GM06990 (cell line): ENCODE measurements around the gene LENG1.
"Not testable (repeated sequence)": the region's sequence is repeated elsewhere in the genome, so short reads cannot be mapped to it uniquely, and the experiment has no call there.

ENCODE experiments used
- DNase-seq: peaks from one replicate; pipeline ENCODE4 v3.0.0-alpha.2; 2011; ENCODE audit not compliant: insufficient read length; ENCODE audit errors: extremely low read depth
- H3K27me3 ChIP-seq: replicated peaks from 2 replicates; pipeline ENCODE4 v1.6.0; 2011; ENCODE audit warnings: low read length; ENCODE audit not compliant: control insufficient read depth, insufficient read depth
- H3K36me3 ChIP-seq: 2 replicates; pipeline ENCODE4 v1.5.1; 2011; ENCODE audit warnings: low read length; ENCODE audit not compliant: control insufficient read depth, insufficient read depth
- H3K4me3 ChIP-seq: replicated peaks from 2 replicates; pipeline ENCODE4 v1.5.1; 2011; ENCODE audit warnings: low read depth, mild to moderate bottlenecking, control low read depth, low read length
- TF ChIP-seq, protein P1 (sequence below): IDR thresholded peaks from 2 replicates; pipeline ENCODE4 v1.5.1; 2011; ENCODE audit warnings: low read length, control low read depth, mild to moderate bottlenecking, inconsistent platforms; ENCODE audit not compliant: insufficient read depth, poor library complexity, severe bottlenecking

Gene LENG1

DNA sequence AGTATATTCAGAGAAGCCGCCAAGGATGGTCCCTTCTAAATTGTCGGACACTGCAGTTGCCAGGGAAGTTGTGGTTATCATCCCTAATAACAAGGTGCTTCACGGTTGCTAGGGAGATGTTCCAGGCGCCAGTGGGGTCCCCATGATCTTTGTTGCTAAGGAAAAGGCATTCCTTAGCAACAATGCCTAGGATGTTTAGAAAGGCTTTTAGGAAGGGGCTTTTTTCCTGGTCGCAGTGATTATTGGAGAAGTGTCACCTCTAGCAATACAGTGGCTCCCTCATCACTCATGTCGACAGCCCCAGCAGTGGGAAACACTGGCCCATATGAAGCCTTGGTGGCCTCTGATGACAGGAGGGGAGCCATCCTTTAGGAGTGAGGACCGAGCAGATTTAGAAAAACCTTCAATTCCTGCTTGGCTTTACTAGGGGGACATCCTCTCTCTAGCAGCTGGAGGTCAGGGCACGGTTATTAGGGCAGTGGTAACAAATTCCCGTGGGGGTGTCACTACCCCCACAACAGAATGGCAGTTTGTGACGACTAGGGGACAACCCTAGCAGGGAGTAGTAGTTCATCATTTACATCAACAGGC, 19.8 kb upstream of the LENG1 start:
- Histone ChIP-seq H3K36me3 (peaks cover 3% of the 10 kb centered on the region), H3K4me3 (no peak overlapping the region), H3K27me3 (no peaks in the 10 kb centered on the region)
- DNase-seq = no peak
- TF ChIP-seq, protein P1, sequence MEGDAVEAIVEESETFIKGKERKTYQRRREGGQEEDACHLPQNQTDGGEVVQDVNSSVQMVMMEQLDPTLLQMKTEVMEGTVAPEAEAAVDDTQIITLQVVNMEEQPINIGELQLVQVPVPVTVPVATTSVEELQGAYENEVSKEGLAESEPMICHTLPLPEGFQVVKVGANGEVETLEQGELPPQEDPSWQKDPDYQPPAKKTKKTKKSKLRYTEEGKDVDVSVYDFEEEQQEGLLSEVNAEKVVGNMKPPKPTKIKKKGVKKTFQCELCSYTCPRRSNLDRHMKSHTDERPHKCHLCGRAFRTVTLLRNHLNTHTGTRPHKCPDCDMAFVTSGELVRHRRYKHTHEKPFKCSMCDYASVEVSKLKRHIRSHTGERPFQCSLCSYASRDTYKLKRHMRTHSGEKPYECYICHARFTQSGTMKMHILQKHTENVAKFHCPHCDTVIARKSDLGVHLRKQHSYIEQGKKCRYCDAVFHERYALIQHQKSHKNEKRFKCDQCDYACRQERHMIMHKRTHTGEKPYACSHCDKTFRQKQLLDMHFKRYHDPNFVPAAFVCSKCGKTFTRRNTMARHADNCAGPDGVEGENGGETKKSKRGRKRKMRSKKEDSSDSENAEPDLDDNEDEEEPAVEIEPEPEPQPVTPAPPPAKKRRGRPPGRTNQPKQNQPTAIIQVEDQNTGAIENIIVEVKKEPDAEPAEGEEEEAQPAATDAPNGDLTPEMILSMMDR = no peak

DNA sequence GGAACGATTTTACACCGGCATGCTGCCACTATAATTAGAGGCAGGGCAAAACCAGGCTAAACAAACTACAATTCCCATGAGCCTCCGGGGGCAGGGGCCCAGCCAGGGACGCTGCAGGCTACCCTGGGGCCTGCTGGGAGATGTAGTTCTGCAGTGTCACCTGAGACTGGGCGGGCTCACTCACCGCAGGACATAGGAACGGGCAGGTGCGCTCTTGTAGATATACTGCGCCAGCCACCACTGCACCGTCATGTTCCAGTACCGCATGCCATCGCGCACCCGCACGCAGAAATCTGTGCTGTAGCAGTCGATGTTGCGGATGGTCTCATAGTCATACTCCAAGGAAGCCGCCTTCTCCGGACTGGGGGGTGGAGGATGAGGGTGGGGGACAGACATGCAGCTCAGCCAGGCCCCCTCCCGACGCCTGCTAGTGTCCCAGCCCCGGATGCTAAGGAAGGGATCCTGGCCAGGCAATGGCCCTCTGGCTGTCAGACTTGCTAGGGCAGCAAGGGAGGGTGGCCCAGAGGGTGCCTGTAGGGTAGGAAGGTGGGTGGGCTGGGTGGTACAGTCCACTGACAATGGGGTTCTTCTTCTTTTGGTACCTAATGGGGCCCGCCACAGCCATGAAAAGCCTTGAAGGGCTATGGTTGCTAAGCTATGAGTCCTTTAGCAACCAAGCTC, 19.2 kb upstream of the LENG1 start:
- Histone ChIP-seq H3K4me3 (no peak overlapping the region), H3K27me3 (no peaks in the 10 kb centered on the region), H3K36me3 (peaks cover 3% of the 10 kb centered on the region)
- TF ChIP-seq, protein P1 = no peak
- no peak for DNase-seq

DNA sequence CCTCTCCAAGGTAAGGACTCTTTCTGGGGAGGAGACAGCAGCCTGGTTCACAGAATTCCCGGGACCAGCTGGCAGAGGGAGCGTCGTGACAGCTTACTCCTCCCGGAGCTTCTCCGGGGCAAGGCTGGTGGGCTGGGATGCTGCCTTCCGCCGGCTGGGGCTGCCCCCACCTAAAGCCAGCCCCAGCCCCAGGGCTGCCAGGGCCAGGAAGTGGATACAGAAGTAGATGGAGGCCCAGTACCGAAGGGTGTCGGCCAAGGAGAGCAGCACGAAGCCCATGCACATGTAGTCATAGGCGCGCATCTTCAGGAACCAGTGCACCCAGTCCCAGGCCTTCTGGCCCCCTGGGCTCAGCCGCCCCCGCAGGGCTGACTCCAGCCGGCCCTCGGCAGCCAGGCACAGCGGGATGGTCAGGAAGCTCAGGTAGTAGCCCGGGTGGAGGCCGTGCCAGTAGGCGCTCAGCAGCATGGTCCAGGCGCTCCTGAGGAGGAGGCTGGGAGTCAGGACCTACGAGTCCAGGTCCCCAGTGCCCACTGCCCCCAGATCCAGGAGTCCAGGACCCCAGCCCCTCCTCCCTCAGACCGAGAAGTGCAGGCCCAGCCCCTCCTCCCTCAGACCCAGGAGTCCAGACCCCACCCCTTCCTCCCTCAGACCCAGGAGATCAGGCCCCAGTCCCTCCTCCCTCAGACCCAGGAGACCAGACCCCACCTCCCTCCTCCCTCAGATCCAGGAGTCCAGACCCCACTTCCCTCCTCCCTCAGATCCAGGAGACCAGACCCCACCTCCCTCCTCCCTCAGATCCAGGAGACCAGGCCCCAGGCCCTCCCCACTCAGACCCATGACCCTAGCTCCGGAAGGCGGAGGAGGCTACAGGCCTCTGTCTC, 14.7 kb upstream of the LENG1 start:
- no peak for DNase-seq
- H3K36me3 ChIP-seq = peaks cover 2% of the 10 kb centered on the region
- TF ChIP-seq, protein P1 = no peak
- no peak overlapping the region for H3K4me3 ChIP-seq
- no peaks in the 10 kb centered on the region for H3K27me3 ChIP-seq

DNA sequence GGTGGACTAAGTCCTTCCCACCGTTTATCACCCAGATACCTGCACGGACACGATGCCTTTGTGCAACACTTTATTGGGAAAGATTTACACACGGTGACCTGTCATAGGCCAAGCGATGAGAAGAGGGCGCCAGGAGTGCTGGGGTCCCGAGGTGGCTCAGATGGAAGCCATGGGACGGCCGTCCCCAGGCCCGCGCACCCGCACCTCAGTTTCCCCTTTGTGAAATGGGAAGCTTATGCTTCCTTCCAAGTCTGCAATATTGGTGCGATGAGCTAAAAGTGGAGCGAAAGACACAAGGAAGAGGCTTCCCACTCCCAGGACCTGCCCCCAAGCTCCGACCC, 13.8 kb upstream of the LENG1 start:
- no peak overlapping the region for H3K4me3 ChIP-seq
- H3K36me3 ChIP-seq = peaks cover 2% of the 10 kb centered on the region
- TF ChIP-seq, protein P1 = no peak

DNA sequence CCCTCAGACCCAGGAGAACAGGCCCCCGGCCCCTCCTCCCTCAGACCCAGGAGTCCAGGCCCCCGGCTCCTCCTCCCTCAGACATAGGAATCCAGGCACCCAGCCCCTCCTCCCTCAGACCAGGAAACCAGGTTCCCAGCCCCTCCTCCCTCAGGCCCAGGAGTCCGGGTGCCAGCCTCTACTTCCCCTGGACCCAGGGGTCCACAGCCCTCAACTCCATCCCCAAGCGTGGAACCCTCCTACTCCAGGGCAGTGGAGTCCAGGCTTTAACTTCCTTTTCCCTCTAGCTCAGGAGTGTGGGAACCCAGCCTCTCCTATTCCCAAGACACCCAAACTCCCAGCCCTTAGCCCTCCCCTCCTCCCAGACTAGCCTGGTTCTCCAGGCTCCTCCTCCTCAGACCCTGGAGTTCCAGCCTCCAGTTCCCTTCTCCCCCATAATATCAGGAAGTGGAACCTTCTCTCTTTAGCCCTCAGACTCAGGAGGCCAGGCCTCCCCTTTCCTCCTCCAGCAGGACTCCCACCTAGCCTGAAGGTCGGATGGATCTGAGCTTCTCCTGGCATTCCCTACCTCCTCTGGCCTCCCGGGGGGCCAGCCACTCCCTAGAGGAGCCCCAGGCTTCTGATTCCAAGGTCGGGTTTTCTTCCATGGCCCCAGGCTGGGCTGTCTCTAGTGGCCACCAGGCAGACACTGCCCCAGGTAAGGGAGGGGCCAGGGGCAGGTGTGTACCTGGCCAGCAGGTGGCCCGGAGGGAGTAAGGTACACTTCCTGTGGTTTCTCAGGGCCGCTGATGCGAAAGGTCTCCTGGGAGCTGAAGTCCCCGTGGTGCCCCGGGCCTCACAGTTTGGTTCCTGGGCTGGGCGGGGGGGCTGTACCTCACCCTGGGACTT, 13.2 kb upstream of the LENG1 start, which contains the start of gene TMC4:
Gene TMC4 (minus strand): TSS at position 690 of the 888 bp plus-strand sequence. CDS start 43 bp downstream, at position 647.
- peaks cover 2% of the 10 kb centered on the region for H3K36me3 ChIP-seq
- no peaks in the 10 kb centered on the region for H3K27me3 ChIP-seq
- H3K4me3 ChIP-seq = no peak within 1 kb of the TSS
- DNase-seq = no peak
- TF ChIP-seq, protein P1 = peak; percentile 11

More for the DNA sequence above, 13.8 kb upstream of the LENG1 start:
- no peaks in the 10 kb centered on the region for H3K27me3 ChIP-seq
- no peak for DNase-seq

DNA sequence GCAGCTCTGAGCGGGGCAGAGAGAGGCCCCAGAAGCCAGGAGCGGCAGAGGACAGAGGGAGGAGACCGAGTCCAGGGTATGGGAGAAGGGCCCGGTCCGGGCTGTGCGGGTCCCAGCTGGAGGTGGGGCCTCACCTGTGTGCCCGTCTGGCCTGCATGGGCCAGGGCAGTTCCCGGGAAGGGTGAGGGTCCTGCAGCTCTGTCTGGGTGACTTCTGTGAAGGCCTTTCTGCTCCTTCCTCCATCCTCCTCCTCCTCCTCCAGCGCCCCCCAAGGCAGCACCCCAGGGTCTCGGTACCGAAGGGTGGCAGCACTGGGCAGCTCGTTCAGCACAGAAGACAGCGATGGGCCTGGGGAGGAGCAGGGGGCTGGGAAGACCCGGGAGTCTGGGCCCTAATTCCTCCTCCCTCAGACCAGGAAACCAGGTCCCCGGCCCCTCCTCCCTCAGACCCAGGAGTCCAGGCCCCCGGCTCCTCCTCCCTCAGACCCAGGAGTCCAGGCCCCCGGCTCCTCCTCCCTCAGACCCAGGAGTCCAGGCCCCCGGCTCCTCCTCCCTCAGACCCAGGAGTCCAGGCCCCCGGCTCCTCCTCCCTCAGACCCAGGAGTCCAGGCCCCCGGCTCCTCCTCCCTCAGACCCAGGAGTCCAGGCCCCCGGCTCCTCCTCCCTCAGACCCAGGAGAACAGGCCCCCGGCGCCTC, 12.4 kb upstream of the LENG1 start:
- H3K36me3 ChIP-seq, DNase-seq, H3K27me3 ChIP-seq, H3K4me3 ChIP-seq: not testable (repeated sequence)
